GM18951 (cell line): Measurements from ENCODE around the gene VSTM2L.

Experiments
- POLR2A ChIP-seq: IDR thresholded peaks from 4 replicates; pipeline ENCODE4 v1.6.1; 2011; ENCODE audit warnings: mild to moderate bottlenecking; ENCODE audit not compliant: insufficient read length, insufficient read depth; ENCODE audit errors: extremely low read depth
- in situ Hi-C: fragments of 300-500 bp; cut with MboI; formaldehyde crosslinking; loops from one replicate; pipeline ENCODE4 v1.12.0; 2022; ENCODE audit warnings: low sequenced_read_pairs, mixed read lengths, inconsistent platforms; ENCODE audit not compliant: unreplicated experiment

The VSTM2L gene

GRCh38 chr20:37922016-37922415, 19.1 kb downstream of the VSTM2L start:
- in situ Hi-C loops, result no loop called here
- no peak for TF ChIP-seq POLR2A

GRCh38 chr20:37925265-37926165, 22.6 kb downstream of the VSTM2L start:
- in situ Hi-C loops, result no loop called here
- TF ChIP-seq POLR2A, result no peak

- no peak for TF ChIP-seq POLR2A
- in situ Hi-C loops, result no loop called here
Observed at GRCh38 chr20:37926612-37927011, 23.7 kb downstream of the VSTM2L start.

GRCh38 chr20:37927410-37928095, 24.6 kb downstream of the VSTM2L start:
- in situ Hi-C loops, result no loop called here
- TF ChIP-seq POLR2A, result no peak

- in situ Hi-C loops, result no loop called here
- TF ChIP-seq POLR2A, result no peak
Observed at GRCh38 chr20:37928996-37929682, 26.2 kb downstream of the VSTM2L start.

GRCh38 chr20:37929683-37930014, 26.7 kb downstream of the VSTM2L start:
- in situ Hi-C loops, result no loop called here
- no peak for TF ChIP-seq POLR2A

- in situ Hi-C loops, result no loop called here
- TF ChIP-seq POLR2A, result no peak
Observed at GRCh38 chr20:37931153-37931922, 28.4 kb downstream of the VSTM2L start.

GRCh38 chr20:37932074-37932473, 29.1 kb downstream of the VSTM2L start:
- in situ Hi-C loops, result no loop called here
- no peak for TF ChIP-seq POLR2A

GRCh38 chr20:37932919-37933318, 30.0 kb downstream of the VSTM2L start:
- no peak for TF ChIP-seq POLR2A
- in situ Hi-C loops, result no loop called here

GRCh38 chr20:37933786-37934633, 31.1 kb downstream of the VSTM2L start:
- in situ Hi-C loops, result no loop called here
- no peak for TF ChIP-seq POLR2A

- TF ChIP-seq POLR2A, result no peak
- in situ Hi-C loops, result no loop called here
Observed at GRCh38 chr20:37934634-37935375, 31.9 kb downstream of the VSTM2L start.
